ENCODE measurements around the gene HOXB1. TPM values are rescaled to one million over a fixed set of nuclear protein-coding genes. Genes with fewer than 3 reads are reported as not detected.
"Not testable (repeated sequence)": the region's sequence is repeated elsewhere in the genome, so short reads cannot be mapped to it uniquely, and the experiment has no call there.

The HOXB1 gene
- total RNA-seq, 1 donor from 2014 or later: not detected

- DNase-seq: no peak
These were observed 36.5 kb downstream of the HOXB1 start for GRCh38 chr17:48494335-48494734.

GRCh38 chr17:48492401-48493298, 38.2 kb downstream of the HOXB1 start:
- DNase-seq: no peak

GRCh38 chr17:48491527-48492273, 39.1 kb downstream of the HOXB1 start:
- no peak for DNase-seq

GRCh38 chr17:48490451-48490892, 40.3 kb downstream of the HOXB1 start:
- no peak for DNase-seq

- DNase-seq: no peak
These were observed 41.0 kb downstream of the HOXB1 start for GRCh38 chr17:48489781-48490180.

- no peak for DNase-seq
These were observed 42.2 kb downstream of the HOXB1 start for GRCh38 chr17:48488548-48489106.

- no peak for DNase-seq
These were observed 43.6 kb downstream of the HOXB1 start for GRCh38 chr17:48487221-48487620.

GRCh38 chr17:48486557-48486956, 44.3 kb downstream of the HOXB1 start:
- DNase-seq: no peak

GRCh38 chr17:48484850-48485249, 46.0 kb downstream of the HOXB1 start:
- DNase-seq: no peak

GRCh38 chr17:48484256-48484655, 46.6 kb downstream of the HOXB1 start:
- no peak for DNase-seq

- DNase-seq: no peak
These were observed 47.2 kb downstream of the HOXB1 start for GRCh38 chr17:48483471-48484131.

- no peak for DNase-seq
These were observed 47.8 kb downstream of the HOXB1 start for GRCh38 chr17:48483004-48483403.

- DNase-seq: not testable (repeated sequence)
These were observed 48.5 kb downstream of the HOXB1 start for GRCh38 chr17:48482301-48482700.

- DNase-seq: no peak
These were observed 51.8 kb downstream of the HOXB1 start for GRCh38 chr17:48479014-48479402.

Small RNAs within 50 kb of the gene (small RNA-seq; reads per million reads assigned to genes)
- not detected for gene RF00019

Other genes with a start within 250 kb of the HOXB1 start
- 0.62 TPM for gene SKAP1, start 100.8 kb downstream of the HOXB1 start, total RNA-seq
- gene HOXB2, start 14.1 kb upstream of the HOXB1 start, total RNA-seq: 0.16 TPM
- not detected for gene HOXB4, start 47.3 kb upstream of the HOXB1 start, total RNA-seq
- gene HOXB3, start 59.2 kb upstream of the HOXB1 start, total RNA-seq: not detected
- not detected for gene HOXB5, start 62.8 kb upstream of the HOXB1 start, total RNA-seq
- gene HOXB6, start 74.0 kb upstream of the HOXB1 start, total RNA-seq: not detected
- not detected for gene HOXB7, start 80.0 kb upstream of the HOXB1 start, total RNA-seq
- not detected for gene HOXB8, start 84.3 kb upstream of the HOXB1 start, total RNA-seq
- gene HOXB9, start 95.3 kb upstream of the HOXB1 start, total RNA-seq: not detected
- not detected for gene PRAC1, start 191.5 kb upstream of the HOXB1 start, total RNA-seq
- not detected for gene PRAC2, start 192.2 kb upstream of the HOXB1 start, total RNA-seq
- 0.16 TPM for gene HOXB13, start 197.7 kb upstream of the HOXB1 start, total RNA-seq

Data from occipital lobe (tissue), 3 donors.